H9 (cell line): Measurements from ENCODE around the gene IMPA2. TPM values are rescaled to one million over a fixed set of nuclear protein-coding genes. Genes with fewer than 3 reads are reported as not detected.

ENCODE experiments used
- DNase-seq: peaks from one replicate; pipeline ENCODE4 v3.0.0-alpha.2; 2017
- H2AFZ ChIP-seq: one replicate; pipeline ENCODE4 v1.6.1; 2013; ENCODE audit warnings: mild to moderate bottlenecking, low read length, control low read depth, moderate library complexity
- H2AK5ac ChIP-seq: 2 replicates; pipeline ENCODE4 v1.6.1; 2013; ENCODE audit warnings: low read length, control low read depth, mixed read lengths; ENCODE audit not compliant: insufficient read length
- H2BK120ac ChIP-seq: one replicate; pipeline ENCODE4 v1.6.1; 2013; ENCODE audit warnings: low read depth, mild to moderate bottlenecking, low read length, control low read depth, inconsistent platforms; ENCODE audit not compliant: poor library complexity, severe bottlenecking
- H2BK12ac ChIP-seq: 2 replicates; pipeline ENCODE4 v1.6.1; 2013; ENCODE audit warnings: low read length, control low read depth, mixed read lengths, low read depth; ENCODE audit not compliant: insufficient read length
- H2BK15ac ChIP-seq: 2 replicates; pipeline ENCODE4 v1.6.1; 2013; ENCODE audit warnings: low read depth, low read length, control low read depth
- H2BK20ac ChIP-seq: one replicate; pipeline ENCODE4 v1.6.1; 2013; ENCODE audit warnings: low read depth, mild to moderate bottlenecking, low read length, control low read depth, inconsistent platforms; ENCODE audit not compliant: poor library complexity, severe bottlenecking
- H2BK5ac ChIP-seq: 2 replicates; pipeline ENCODE4 v1.6.1; 2013; ENCODE audit warnings: low read length, control low read depth, mixed read lengths; ENCODE audit not compliant: insufficient read length
- H3K14ac ChIP-seq: 2 replicates; pipeline ENCODE4 v1.6.1; 2013; ENCODE audit warnings: low read length, control low read depth; ENCODE audit not compliant: insufficient read depth
- H3K18ac ChIP-seq: 2 replicates; pipeline ENCODE4 v1.6.1; 2013; ENCODE audit warnings: low read depth, mild to moderate bottlenecking, mixed read lengths, low read length, control low read depth; ENCODE audit not compliant: insufficient read length
- H3K23ac ChIP-seq: 2 replicates; pipeline ENCODE4 v1.6.1; 2013; ENCODE audit warnings: low read length, control low read depth, mixed read lengths, low read depth; ENCODE audit not compliant: insufficient read length
- H3K23me2 ChIP-seq: 2 replicates; pipeline ENCODE4 v1.6.1; 2013; ENCODE audit warnings: low read depth, mild to moderate bottlenecking, mixed read lengths, low read length, control low read depth; ENCODE audit not compliant: insufficient read length, poor library complexity, severe bottlenecking
- H3K27ac ChIP-seq: 2 replicates; pipeline ENCODE4 v1.5.1; 2013; ENCODE audit warnings: low read length, control low read depth, mixed read lengths, low read depth; ENCODE audit not compliant: insufficient read length
- H3K27me3 ChIP-seq: 2 replicates; pipeline ENCODE4 v1.6.1; 2013; ENCODE audit warnings: low read length, control low read depth, inconsistent platforms; ENCODE audit not compliant: insufficient read depth
- H3K4ac ChIP-seq: 2 replicates; pipeline ENCODE4 v1.6.1; 2013; ENCODE audit warnings: low read depth, mild to moderate bottlenecking, control low read depth, inconsistent platforms, low read length, moderate library complexity
- H3K4me1 ChIP-seq: 2 replicates; pipeline ENCODE4 v1.6.1; 2013; ENCODE audit warnings: low read length, control low read depth, inconsistent platforms; ENCODE audit not compliant: insufficient read depth
- H3K4me2 ChIP-seq: 2 replicates; pipeline ENCODE4 v1.6.1; 2013; ENCODE audit warnings: low read length, control low read depth, mixed read lengths; ENCODE audit not compliant: insufficient read length, insufficient read depth
- H3K56ac ChIP-seq: 2 replicates; pipeline ENCODE4 v1.6.1; 2013; ENCODE audit warnings: low read depth, mild to moderate bottlenecking, mixed read lengths, low read length, control low read depth; ENCODE audit not compliant: insufficient read length
- H3K79me1 ChIP-seq: 2 replicates; pipeline ENCODE4 v1.6.1; 2013; ENCODE audit warnings: low read depth, mild to moderate bottlenecking, moderate library complexity, low read length, control low read depth, inconsistent platforms; ENCODE audit not compliant: insufficient read depth, poor library complexity, severe bottlenecking
- H3K79me2 ChIP-seq: 2 replicates; pipeline ENCODE4 v1.6.1; 2013; ENCODE audit warnings: low read length, control low read depth, inconsistent platforms; ENCODE audit not compliant: insufficient read depth
- H3K9ac ChIP-seq: 2 replicates; pipeline ENCODE4 v1.6.1; 2013; ENCODE audit warnings: low read length, control low read depth, mixed read lengths; ENCODE audit not compliant: insufficient read length; ENCODE audit errors: extremely low read depth
- H3K9me3 ChIP-seq: one replicate; pipeline ENCODE4 v1.6.1; 2013; ENCODE audit warnings: low read depth, low read length, inconsistent platforms; ENCODE audit not compliant: control insufficient read depth
- H3T11ph ChIP-seq: one replicate; pipeline ENCODE4 v1.6.1; 2013; ENCODE audit warnings: mild to moderate bottlenecking, low read length, control low read depth, inconsistent platforms
- H4K20me1 ChIP-seq: one replicate; pipeline ENCODE4 v1.6.1; 2013; ENCODE audit not compliant: control insufficient read depth, insufficient read length, insufficient read depth
- H4K5ac ChIP-seq: 2 replicates; pipeline ENCODE4 v1.6.1; 2013; ENCODE audit warnings: low read depth, mild to moderate bottlenecking, mixed read lengths, low read length, control low read depth; ENCODE audit not compliant: insufficient read length
- H4K8ac ChIP-seq: replicated peaks from 2 replicates; pipeline ENCODE4 v1.6.1; 2013; ENCODE audit warnings: low read length, control low read depth, mixed read lengths, low read depth; ENCODE audit not compliant: insufficient read length
- H4K91ac ChIP-seq: 2 replicates; pipeline ENCODE4 v1.6.1; 2013; ENCODE audit warnings: low read depth, mild to moderate bottlenecking, moderate library complexity, mixed read lengths, low read length, control low read depth; ENCODE audit not compliant: insufficient read length
- H3K27ac Mint-ChIP-seq, 3 experiments: 2 replicates in 2 of 3; 3 replicates in 1 of 3; pipeline ENCODE4 v1.8.0; 2020 to 2021; ENCODE audit warnings: mixed read lengths in 3 of 3, mild to moderate bottlenecking in 1 of 3, moderate library complexity in 1 of 3
- H3K27me3 Mint-ChIP-seq: 2 replicates; pipeline ENCODE4 v1.8.0; 2021; ENCODE audit warnings: low read depth, mild to moderate bottlenecking, moderate library complexity, mixed read lengths
- H3K36me3 Mint-ChIP-seq, 3 experiments: 2 replicates in 2 of 3; 3 replicates in 1 of 3; pipeline ENCODE4 v1.8.0; 2020 to 2021; ENCODE audit warnings: low read depth in 3 of 3, mixed read lengths in 3 of 3; ENCODE audit not compliant: insufficient read depth in 1 of 3
- H3K4me1 Mint-ChIP-seq, 2 experiments: 2 replicates each; pipeline ENCODE4 v1.8.0; 2020; ENCODE audit warnings: mixed read lengths in 2 of 2
- H3K4me3 Mint-ChIP-seq, 2 experiments: 2 replicates in 1 of 2; 3 replicates in 1 of 2; pipeline ENCODE4 v1.8.0; 2020 to 2021; ENCODE audit warnings: mild to moderate bottlenecking in 2 of 2, mixed read lengths in 2 of 2, moderate library complexity in 1 of 2
- H3K9me3 Mint-ChIP-seq, 2 experiments: 2 replicates in 1 of 2; 3 replicates in 1 of 2; pipeline ENCODE4 v1.8.0; 2020; ENCODE audit warnings: mild to moderate bottlenecking in 2 of 2, mixed read lengths in 2 of 2, moderate library complexity in 1 of 2
- WGBS: extraction: QIAGEN DNeasy Blood & Tissue Kit; methylation state at CpG from one replicate; pipeline ENCODE4 v1.1.7; 2013; ENCODE audit warnings: missing lambda C conversion rate, low lambda C conversion rate, mixed read lengths; ENCODE audit not compliant: insufficient read length; ENCODE audit errors: extremely low coverage; 5-methylcytosine and 5-hydroxymethylcytosine counted together
- total RNA-seq: library from RNA; stranded (reverse); gene quantifications from 2 replicates; pipeline ENCODE4 v1.2.1, GENCODE V29; 2021
- TF ChIP-seq, protein P1 (sequence below): fragments of 200-600 bp; sonication (generic); conservative IDR thresholded peaks from 3 replicates; pipeline ENCODE4 v1.8.0; 2021; ENCODE audit warnings: antibody characterized with exemption, mild to moderate bottlenecking

Gene IMPA2
- total RNA-seq, 1 experiment from 2014 or later: 73.8 TPM

DNA sequence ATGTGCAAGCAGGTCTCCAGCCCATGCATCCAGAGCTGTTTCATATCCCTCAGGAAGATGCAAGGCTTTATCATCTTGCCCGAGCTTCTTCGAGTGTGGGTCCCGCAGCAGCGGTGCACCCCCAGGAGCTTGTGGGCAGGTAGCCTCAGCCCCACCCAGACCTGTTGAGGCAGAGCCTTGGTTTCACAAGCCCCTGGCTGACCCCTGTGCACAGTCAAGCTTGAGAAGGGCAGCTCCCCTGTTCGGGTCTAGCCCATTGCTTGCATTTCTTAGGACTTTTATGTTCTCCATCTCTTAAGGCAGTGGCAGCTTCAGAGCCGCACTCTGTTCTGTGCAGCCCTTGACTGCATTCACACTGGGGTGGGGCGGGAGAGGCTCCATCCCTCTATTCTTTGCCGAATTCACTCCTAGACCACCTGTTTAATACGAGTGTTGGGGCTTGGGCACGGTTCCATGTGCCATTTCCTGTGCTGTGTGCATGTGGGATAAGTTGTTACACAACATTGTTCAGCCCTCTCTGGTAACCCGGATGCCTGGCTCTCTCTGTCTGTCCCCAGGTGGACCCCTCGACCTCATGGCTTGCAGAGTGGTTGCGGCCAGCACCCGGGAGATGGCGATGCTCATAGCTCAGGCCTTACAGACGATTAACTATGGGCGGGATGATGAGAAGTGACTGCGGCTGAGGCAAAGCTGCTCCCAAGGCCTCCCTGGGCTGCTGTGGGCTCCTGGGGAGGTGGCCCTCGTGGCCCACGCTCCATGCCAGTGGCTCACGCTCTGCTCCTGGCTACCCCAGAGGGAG lies 48.7 kb downstream of the IMPA2 start:
- no peak overlapping the region for H3T11ph ChIP-seq
- no peak overlapping the region for H3K4me3 Mint-ChIP-seq
- H2AFZ ChIP-seq: no peak overlapping the region
- H3K27me3 ChIP-seq: no peaks in the 10 kb centered on the region
- no peak overlapping the region for H3K23ac ChIP-seq
- no peak overlapping the region for H3K18ac ChIP-seq
- no peak overlapping the region for H2BK20ac ChIP-seq
- no peak overlapping the region for H3K9ac ChIP-seq
- H3K9me3 Mint-ChIP-seq: no peaks in the 10 kb centered on the region; a peak in 2 of 5 replicates
- no peak overlapping the region for H3K4ac ChIP-seq
- no peak for DNase-seq
- H3K9me3 ChIP-seq: no peaks in the 10 kb centered on the region
- H3K79me2 ChIP-seq: no peaks in the 10 kb centered on the region
- no peak overlapping the region for H3K56ac ChIP-seq
- peaks cover 19% of the 10 kb centered on the region in 2 experiments for H3K4me1 Mint-ChIP-seq
- H3K23me2 ChIP-seq: no peaks in the 10 kb centered on the region
- H2BK15ac ChIP-seq: no peak overlapping the region
- H4K20me1 ChIP-seq: no peaks in the 10 kb centered on the region
- WGBS: no CpG with 5 or more reads among the region's 21 CpGs
- no peak overlapping the region for H4K8ac ChIP-seq
- no peak overlapping the region; a peak in 1 of 7 replicates for H3K27ac Mint-ChIP-seq
- H2BK120ac ChIP-seq: no peak overlapping the region
- no peaks in the 10 kb centered on the region for H3K27me3 Mint-ChIP-seq
- H3K14ac ChIP-seq: no peak overlapping the region
- H2AK5ac ChIP-seq: no peak overlapping the region
- no peak overlapping the region for H3K27ac ChIP-seq
- H3K36me3 Mint-ChIP-seq: peaks cover 28 to 58% (median 56%) of the 10 kb centered on the region in 3 experiments
- H2BK5ac ChIP-seq: no peak overlapping the region
- TF ChIP-seq, protein P1, sequence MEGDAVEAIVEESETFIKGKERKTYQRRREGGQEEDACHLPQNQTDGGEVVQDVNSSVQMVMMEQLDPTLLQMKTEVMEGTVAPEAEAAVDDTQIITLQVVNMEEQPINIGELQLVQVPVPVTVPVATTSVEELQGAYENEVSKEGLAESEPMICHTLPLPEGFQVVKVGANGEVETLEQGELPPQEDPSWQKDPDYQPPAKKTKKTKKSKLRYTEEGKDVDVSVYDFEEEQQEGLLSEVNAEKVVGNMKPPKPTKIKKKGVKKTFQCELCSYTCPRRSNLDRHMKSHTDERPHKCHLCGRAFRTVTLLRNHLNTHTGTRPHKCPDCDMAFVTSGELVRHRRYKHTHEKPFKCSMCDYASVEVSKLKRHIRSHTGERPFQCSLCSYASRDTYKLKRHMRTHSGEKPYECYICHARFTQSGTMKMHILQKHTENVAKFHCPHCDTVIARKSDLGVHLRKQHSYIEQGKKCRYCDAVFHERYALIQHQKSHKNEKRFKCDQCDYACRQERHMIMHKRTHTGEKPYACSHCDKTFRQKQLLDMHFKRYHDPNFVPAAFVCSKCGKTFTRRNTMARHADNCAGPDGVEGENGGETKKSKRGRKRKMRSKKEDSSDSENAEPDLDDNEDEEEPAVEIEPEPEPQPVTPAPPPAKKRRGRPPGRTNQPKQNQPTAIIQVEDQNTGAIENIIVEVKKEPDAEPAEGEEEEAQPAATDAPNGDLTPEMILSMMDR: no peak
- H3K79me1 ChIP-seq: no peaks in the 10 kb centered on the region
- no peak overlapping the region for H2BK12ac ChIP-seq
- no peak overlapping the region for H4K5ac ChIP-seq
- no peaks in the 10 kb centered on the region for H3K4me1 ChIP-seq
- no peak overlapping the region for H3K4me2 ChIP-seq
- no peak overlapping the region for H4K91ac ChIP-seq
